GM10266 (cell line): ENCODE measurements around the gene NAT8L.

Experiments
- DNase-seq: peaks from one replicate; pipeline ENCODE4 v3.0.0; 2012; ENCODE audit errors: extremely low spot score
- CTCF ChIP-seq: IDR thresholded peaks from 2 replicates; pipeline ENCODE4 v1.5.1; 2012; ENCODE audit warnings: mild to moderate bottlenecking, low read depth; ENCODE audit not compliant: control insufficient read depth, insufficient read depth; ENCODE audit errors: missing control alignments

NAT8L gene

DNA sequence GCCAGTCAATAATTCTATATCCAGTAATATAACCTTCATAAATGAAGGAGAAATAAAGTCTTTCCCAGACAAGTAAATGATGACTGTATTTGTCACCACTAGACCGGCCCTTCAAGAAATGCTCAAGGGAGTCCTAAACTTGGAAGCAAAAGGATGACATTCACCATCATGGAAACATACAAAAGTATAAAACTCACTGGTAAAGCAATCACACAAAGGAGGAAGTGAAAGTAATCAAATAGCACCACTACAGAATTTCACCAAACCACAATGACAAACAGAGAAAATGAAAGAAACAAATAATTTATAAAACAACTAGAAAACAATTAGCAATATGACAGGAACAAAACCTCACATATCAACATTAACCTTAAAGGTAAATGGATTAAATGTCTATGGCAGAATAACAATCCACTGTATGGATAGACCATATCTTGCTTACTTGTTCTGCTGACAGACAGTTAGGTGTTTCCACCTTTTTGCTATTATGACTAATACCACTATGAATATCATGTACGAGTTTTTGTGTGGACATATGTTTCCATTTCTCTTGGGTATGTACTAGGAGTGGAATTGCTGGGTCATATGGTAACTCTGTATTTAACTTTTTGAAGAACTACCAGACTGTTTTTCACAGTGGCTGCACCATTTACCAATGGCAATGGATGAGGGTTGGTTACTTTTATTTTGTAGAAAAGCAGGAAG is 44.9 kb downstream of the NAT8L start:
- TF ChIP-seq CTCF, result no peak
- DNase-seq, result no peak

GRCh38 chr4:2104556-2105345 is 45.6 kb downstream of the NAT8L start:
- no peak for DNase-seq
- no peak for TF ChIP-seq CTCF

DNA sequence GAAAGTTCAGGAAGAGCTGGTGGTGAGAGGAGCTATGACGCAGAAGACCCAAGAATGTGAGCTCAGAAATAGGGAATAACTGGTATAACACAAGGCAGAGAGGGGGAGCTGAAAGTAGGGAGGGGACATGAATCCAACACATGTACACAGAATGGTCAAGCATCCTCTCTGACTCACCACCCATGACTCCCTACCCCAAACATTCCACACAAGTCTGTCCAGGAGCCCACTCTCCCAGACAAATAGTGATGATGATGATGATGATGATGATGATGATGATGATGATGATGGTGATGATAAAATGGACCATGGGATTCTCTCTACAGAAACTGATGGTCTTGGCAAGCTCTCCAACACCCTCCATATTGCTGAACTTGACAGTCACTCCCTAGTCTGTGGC is 46.4 kb downstream of the NAT8L start:
- DNase-seq, result no peak
- no peak for TF ChIP-seq CTCF

DNA sequence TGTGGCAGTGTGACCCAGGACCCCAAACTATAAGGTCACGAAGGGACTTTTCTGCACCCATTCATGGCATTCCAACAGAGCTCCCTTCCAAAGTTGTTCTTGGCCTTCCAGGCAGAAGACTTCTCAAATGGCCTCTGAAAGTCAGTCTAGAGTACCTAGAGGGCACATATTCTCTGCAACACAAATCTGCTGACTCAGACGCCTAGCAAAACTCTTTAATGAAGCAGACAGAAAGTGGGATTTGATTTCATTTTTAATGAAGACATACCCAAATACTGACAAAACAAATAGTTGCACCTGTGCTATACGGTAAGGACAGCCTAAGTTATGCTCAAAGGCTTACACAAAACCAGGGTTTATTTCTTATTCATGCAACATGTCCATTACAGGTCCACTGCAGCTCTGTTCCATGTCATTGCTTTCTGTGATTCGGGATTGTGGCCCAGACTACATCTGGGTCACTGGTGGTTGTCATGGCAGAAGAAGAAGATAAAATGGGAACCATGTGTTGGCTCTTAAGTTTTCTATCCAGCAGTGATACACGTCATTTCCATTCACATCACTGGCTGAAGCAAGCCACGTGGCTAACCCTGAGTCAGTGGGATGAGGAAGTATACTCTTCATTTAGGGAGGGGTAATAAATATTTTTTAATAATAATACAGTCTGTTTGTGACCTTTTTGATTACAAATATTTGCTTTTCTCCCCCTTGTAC is 57.7 kb downstream of the NAT8L start:
- no peak for TF ChIP-seq CTCF
- DNase-seq, result no peak
